SK-N-SH (cell line): ENCODE measurements around the gene C1orf159. TPM values are rescaled to one million over a fixed set of nuclear protein-coding genes. Genes with fewer than 3 reads are reported as not detected.

ENCODE experiments used
- CTCF ChIA-PET: fragments of 300-600, 350-600 bp; formaldehyde crosslinking; extraction: SDS; loops from one replicate; lab custom pipeline; 2021; lab: Yijun Ruan, JAX
- POLR2A ChIA-PET: fragments of 350-600 bp; sonication (Branson Sonifier 250); formaldehyde crosslinking; extraction: SDS; loops from one replicate; lab custom pipeline; 2020; ENCODE audit warnings: antibody characterized with exemption, inconsistent platforms; lab: Yijun Ruan, JAX
- DNase-seq: peaks from one replicate; pipeline ENCODE4 v3.0.0; 2012
- H2AFZ ChIP-seq: fragments of 200-600 bp; sonication (generic); 2 replicates; pipeline ENCODE4 v1.8.1; 2016; ENCODE audit warnings: antibody characterized with exemption, mild to moderate bottlenecking, low read depth
- H3F3A ChIP-seq: fragments of 200-600 bp; sonication (generic); replicated peaks from 2 replicates; pipeline ENCODE3; 2016; ENCODE audit warnings: antibody characterized with exemption, mild to moderate bottlenecking; ENCODE audit not compliant: insufficient read depth
- H3K27ac ChIP-seq, 2 experiments: fragments of 200-500 bp in 1 of 2; fragments of 200-600 bp in 1 of 2; sonication (Bioruptor generic) in 1 of 2; sonication (generic), shearing (Covaris generic) in 1 of 2; 2 replicates each; pipeline versions ENCODE4 v1.5.1 to v1.6.1; 2014 to 2016; ENCODE audit warnings: low read depth in 2 of 2, inconsistent platforms in 1 of 2, low read length in 1 of 2, mild to moderate bottlenecking in 1 of 2, mixed read lengths in 1 of 2
- H3K27me3 ChIP-seq: fragments of 200-600 bp; sonication (generic), shearing (Covaris generic); 2 replicates; pipeline ENCODE4 v1.6.1; 2016; ENCODE audit warnings: mixed run types; ENCODE audit not compliant: insufficient read depth
- H3K36me3 ChIP-seq, 2 experiments: fragments of 200-500 bp in 1 of 2; fragments of 200-600 bp in 1 of 2; sonication (Bioruptor generic) in 1 of 2; sonication (generic) in 1 of 2; replicated peaks in 1 of 2; 2 replicates each; pipeline versions ENCODE3 to v1.5.1; 2014 to 2016; ENCODE audit warnings: low read length in 1 of 2, mild to moderate bottlenecking in 1 of 2; ENCODE audit not compliant: insufficient read depth in 2 of 2, control insufficient read depth in 1 of 2
- H3K4me1 ChIP-seq, 2 experiments: fragments of 200-500 bp in 1 of 2; fragments of 200-600 bp in 1 of 2; sonication (Bioruptor generic) in 1 of 2; sonication (generic), shearing (Covaris generic) in 1 of 2; 2 replicates each; pipeline versions ENCODE4 v1.5.1 to v1.6.1; 2014 to 2016; ENCODE audit warnings: low read depth in 1 of 2, low read length in 1 of 2, mixed run types in 1 of 2; ENCODE audit not compliant: insufficient read depth in 2 of 2, control insufficient read depth in 1 of 2
- H3K4me2 ChIP-seq: fragments of 200-600 bp; sonication (generic), shearing (Covaris generic); 2 replicates; pipeline ENCODE4 v1.6.1; 2017; ENCODE audit warnings: mixed run types
- H3K4me3 ChIP-seq, 2 experiments: fragments of 200-500 bp in 1 of 2; fragments of 200-600 bp in 1 of 2; sonication (Bioruptor generic) in 1 of 2; sonication (generic), shearing (Covaris generic) in 1 of 2; 2 replicates each; pipeline versions ENCODE4 v1.5.1 to v1.8.1; 2014 to 2016; ENCODE audit warnings: low read depth in 2 of 2, inconsistent platforms in 1 of 2, low read length in 1 of 2, mild to moderate bottlenecking in 1 of 2, mixed read lengths in 1 of 2, moderate library complexity in 1 of 2
- H3K79me2 ChIP-seq: fragments of 200-600 bp; sonication (generic); 2 replicates; pipeline ENCODE4 v1.8.1; 2017; ENCODE audit warnings: mild to moderate bottlenecking; ENCODE audit not compliant: insufficient read depth
- H3K9ac ChIP-seq: fragments of 200-600 bp; sonication (generic); 2 replicates; pipeline ENCODE4 v1.6.1; 2017; ENCODE audit warnings: mixed run types
- H3K9me2 ChIP-seq: fragments of 200-600 bp; sonication (generic); 2 replicates; pipeline ENCODE4 v1.6.1; 2017; ENCODE audit warnings: mixed run types
- H3K9me3 ChIP-seq: fragments of 200-600 bp; sonication (generic); 2 replicates; pipeline ENCODE4 v1.6.1; 2017; ENCODE audit warnings: mixed run types, mild to moderate bottlenecking, moderate library complexity
- H4K20me1 ChIP-seq: fragments of 200-600 bp; sonication (generic); 2 replicates; pipeline ENCODE4 v1.6.1; 2017; ENCODE audit warnings: mild to moderate bottlenecking, mixed run types; ENCODE audit not compliant: insufficient read depth
- CHD2 ChIP-seq: fragments of 150-350 bp; IDR thresholded peaks from 2 replicates; pipeline ENCODE4 v1.6.1; 2018; ENCODE audit warnings: low read length; ENCODE audit not compliant: partially characterized antibody
- ELF1 ChIP-seq: IDR thresholded peaks from 2 replicates; pipeline ENCODE4 v1.4.0; 2012
- FOSL2 ChIP-seq: IDR thresholded peaks from 2 replicates; pipeline ENCODE4 v1.4.0; 2012; ENCODE audit warnings: low read depth, mild to moderate bottlenecking, moderate library complexity, borderline replicate concordance
- GABPA ChIP-seq: IDR thresholded peaks from 2 replicates; pipeline ENCODE4 v1.4.0; 2012; ENCODE audit warnings: low read depth, mild to moderate bottlenecking
- POLR2AphosphoS5 ChIP-seq: IDR thresholded peaks from 2 replicates; pipeline ENCODE4 v1.6.1; 2012; ENCODE audit warnings: low read depth, low read length
- RFX5 ChIP-seq: IDR thresholded peaks from 2 replicates; pipeline ENCODE4 v1.6.1; 2012; ENCODE audit warnings: mild to moderate bottlenecking, improper control_type of control experiment, low read length
- RXRA ChIP-seq: IDR thresholded peaks from 2 replicates; pipeline ENCODE4 v1.4.0; 2012; ENCODE audit warnings: low read depth, mild to moderate bottlenecking, borderline replicate concordance
- TEAD4 ChIP-seq: IDR thresholded peaks from 2 replicates; pipeline ENCODE4 v1.4.0; 2012; ENCODE audit warnings: mild to moderate bottlenecking, borderline replicate concordance; ENCODE audit not compliant: insufficient read depth
- YY1 ChIP-seq: IDR thresholded peaks from 2 replicates; pipeline ENCODE4 v1.4.0; 2012; ENCODE audit warnings: low read depth, mild to moderate bottlenecking
- WGBS: methylation state at CpG from one replicate; pipeline ENCODE4 v1.1.6; 2017; ENCODE audit warnings: low lambda C conversion rate; 5-methylcytosine and 5-hydroxymethylcytosine counted together
- polyA plus RNA-seq, 3 experiments: library from polyadenylated mRNA; depleted of rRNA; stranded (reverse); fragments of >200 nt; gene quantifications; 2 replicates each; pipeline ENCODE4 v1.2.3, GENCODE V29; 2012
- TF ChIP-seq, protein P1 (sequence below): IDR thresholded peaks from 2 replicates; pipeline ENCODE4 v1.6.1; 2012; ENCODE audit warnings: mild to moderate bottlenecking, low read depth, low read length, moderate library complexity
- TF ChIP-seq, protein P2 (sequence below): fragments of 200-600 bp; sonication (generic); IDR thresholded peaks from 2 replicates; pipeline ENCODE4 v1.6.1; 2017; ENCODE audit warnings: antibody characterized with exemption, mild to moderate bottlenecking, moderate library complexity
- TF ChIP-seq, protein P3 (sequence below): IDR thresholded peaks from 2 replicates; pipeline ENCODE4 v1.4.0; 2012; ENCODE audit warnings: low read depth

The C1orf159 gene
- polyA plus RNA-seq, 1 of the 3 experiments (the other 2 are of a cell fraction): 10.2 TPM

DNA sequence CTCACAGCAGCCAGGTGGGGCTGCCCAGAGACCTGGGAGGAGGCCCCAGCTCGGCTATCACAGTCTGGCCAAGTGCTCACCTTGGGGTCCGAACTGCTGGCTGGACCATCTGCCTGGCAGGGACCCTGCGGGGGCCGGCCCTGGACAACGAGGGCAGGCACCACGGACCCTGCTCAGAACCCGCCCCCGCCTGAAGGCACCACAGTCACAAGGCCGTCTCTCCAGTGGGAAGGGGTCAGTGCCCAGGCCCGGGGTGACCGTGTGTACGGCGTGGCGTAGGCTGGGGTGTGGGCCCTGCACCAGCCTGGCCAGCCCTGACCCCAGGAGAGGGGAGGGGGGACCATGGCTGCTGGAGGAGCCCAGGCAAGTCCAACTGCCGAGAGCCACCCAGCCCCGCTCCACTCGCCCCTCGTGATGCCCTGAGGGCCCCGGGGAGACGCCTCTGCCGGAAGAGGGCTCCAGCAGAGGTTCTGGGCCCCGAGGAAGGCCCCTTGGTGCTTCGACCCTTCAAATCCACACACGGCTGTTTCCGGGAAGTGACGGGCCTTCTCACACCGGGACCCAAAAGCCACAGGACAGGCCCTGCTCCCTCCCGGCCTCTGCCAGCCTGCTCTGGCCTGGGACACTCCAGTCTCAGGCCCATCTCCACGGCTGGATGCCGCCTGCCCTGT is 30.6 kb downstream of the C1orf159 start:
- ChIA-PET POLR2A (no interaction called here), CTCF (no interaction called here)
- WGBS: 98% methylated on average over 14 of the region's 30 CpGs
- DNase-seq: peak; percentile 26
- Histone ChIP-seq H3K9ac (no peak overlapping the region), H3K36me3 (no peaks in the 10 kb centered on the region), H3K4me2 (no peak overlapping the region), H3K27ac (no peak overlapping the region), H3K4me1 (peaks cover 0 to 8% of the 10 kb centered on the region in 2 experiments; a peak in 1 of 4 replicates), H4K20me1 (no peaks in the 10 kb centered on the region), H3K9me3 (no peaks in the 10 kb centered on the region), H3K9me2 (no peaks in the 10 kb centered on the region), H3K4me3 (no peak overlapping the region), H2AFZ (no peak overlapping the region), H3F3A (no peaks in the 10 kb centered on the region), H3K27me3 (no peaks in the 10 kb centered on the region), H3K79me2 (no peaks in the 10 kb centered on the region)
- TF ChIP-seq CHD2 (no peak), RFX5 (no peak), GABPA (no peak), YY1 (no peak)
- TF ChIP-seq, protein P1, sequence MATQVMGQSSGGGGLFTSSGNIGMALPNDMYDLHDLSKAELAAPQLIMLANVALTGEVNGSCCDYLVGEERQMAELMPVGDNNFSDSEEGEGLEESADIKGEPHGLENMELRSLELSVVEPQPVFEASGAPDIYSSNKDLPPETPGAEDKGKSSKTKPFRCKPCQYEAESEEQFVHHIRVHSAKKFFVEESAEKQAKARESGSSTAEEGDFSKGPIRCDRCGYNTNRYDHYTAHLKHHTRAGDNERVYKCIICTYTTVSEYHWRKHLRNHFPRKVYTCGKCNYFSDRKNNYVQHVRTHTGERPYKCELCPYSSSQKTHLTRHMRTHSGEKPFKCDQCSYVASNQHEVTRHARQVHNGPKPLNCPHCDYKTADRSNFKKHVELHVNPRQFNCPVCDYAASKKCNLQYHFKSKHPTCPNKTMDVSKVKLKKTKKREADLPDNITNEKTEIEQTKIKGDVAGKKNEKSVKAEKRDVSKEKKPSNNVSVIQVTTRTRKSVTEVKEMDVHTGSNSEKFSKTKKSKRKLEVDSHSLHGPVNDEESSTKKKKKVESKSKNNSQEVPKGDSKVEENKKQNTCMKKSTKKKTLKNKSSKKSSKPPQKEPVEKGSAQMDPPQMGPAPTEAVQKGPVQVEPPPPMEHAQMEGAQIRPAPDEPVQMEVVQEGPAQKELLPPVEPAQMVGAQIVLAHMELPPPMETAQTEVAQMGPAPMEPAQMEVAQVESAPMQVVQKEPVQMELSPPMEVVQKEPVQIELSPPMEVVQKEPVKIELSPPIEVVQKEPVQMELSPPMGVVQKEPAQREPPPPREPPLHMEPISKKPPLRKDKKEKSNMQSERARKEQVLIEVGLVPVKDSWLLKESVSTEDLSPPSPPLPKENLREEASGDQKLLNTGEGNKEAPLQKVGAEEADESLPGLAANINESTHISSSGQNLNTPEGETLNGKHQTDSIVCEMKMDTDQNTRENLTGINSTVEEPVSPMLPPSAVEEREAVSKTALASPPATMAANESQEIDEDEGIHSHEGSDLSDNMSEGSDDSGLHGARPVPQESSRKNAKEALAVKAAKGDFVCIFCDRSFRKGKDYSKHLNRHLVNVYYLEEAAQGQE: no peak

DNA sequence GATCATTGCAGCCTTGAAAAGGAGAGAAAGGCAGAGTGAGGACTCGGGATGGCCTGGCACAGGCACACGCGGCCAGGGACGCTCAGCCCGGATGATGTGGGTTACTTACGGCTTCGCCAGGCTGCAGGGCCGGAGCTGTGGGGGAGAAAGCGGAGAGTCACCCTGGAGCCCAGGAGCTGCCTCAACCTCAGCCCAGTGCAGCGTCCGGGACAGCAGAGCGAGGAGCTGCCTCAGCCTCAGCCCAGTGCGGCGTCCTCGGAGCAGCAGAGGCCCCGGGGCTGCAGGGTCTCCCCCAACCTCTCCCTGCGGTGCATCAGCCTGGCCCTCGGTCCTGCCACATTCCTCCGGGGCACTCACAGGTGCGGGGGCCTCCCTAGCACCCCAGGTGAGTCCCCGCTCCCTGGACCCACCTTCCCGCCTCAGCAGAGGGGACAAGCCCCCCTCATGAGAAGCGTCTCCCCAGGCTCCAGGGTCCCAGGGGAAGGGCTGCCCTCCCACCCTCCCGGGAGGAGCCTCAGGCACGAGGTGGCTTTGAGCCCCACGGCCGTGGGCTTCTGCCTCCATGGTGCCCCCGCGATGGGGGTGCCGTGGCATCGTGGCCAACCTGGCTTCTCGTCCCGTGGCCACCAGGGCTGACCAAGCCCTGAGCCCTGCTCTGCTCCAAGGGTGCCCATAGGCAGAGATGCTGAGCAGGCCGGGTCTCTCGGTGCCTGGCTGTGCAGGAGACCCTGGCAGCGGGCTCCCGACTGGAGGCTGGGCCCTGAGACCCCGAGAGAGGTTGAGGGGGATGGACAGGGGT is 31.3 kb downstream of the C1orf159 start:
- H2AFZ ChIP-seq: no peak overlapping the region
- 97% methylated on average over 10 of the region's 38 CpGs for WGBS
- ChIA-PET POLR2A (no interaction called here), CTCF (interaction anchor here (1.5 kb wide), 1 partner anchor 26 kb away, joined by 4 read pairs; no protein-coding TSS in a partner anchor)
- H3K9me3 ChIP-seq: no peaks in the 10 kb centered on the region
- no peaks in the 10 kb centered on the region for H3K9me2 ChIP-seq
- H4K20me1 ChIP-seq: no peaks in the 10 kb centered on the region
- H3K4me2 ChIP-seq: no peak overlapping the region
- no peak overlapping the region for H3K27ac ChIP-seq
- H3K36me3 ChIP-seq: no peaks in the 10 kb centered on the region
- H3K4me1 ChIP-seq: peaks cover 2 to 14% of the 10 kb centered on the region in 2 experiments; a peak in 2 of 4 replicates
- no peaks in the 10 kb centered on the region for H3K79me2 ChIP-seq
- no peaks in the 10 kb centered on the region for H3F3A ChIP-seq
- H3K9ac ChIP-seq: no peak overlapping the region
- TF ChIP-seq CHD2 (no peak), POLR2AphosphoS5 (no peak), RFX5 (no peak), RXRA (no peak), ELF1 (no peak), TEAD4 (no peak), FOSL2 (no peak), GABPA (no peak)
- TF ChIP-seq, protein P1: no peak
- TF ChIP-seq, protein P2, sequence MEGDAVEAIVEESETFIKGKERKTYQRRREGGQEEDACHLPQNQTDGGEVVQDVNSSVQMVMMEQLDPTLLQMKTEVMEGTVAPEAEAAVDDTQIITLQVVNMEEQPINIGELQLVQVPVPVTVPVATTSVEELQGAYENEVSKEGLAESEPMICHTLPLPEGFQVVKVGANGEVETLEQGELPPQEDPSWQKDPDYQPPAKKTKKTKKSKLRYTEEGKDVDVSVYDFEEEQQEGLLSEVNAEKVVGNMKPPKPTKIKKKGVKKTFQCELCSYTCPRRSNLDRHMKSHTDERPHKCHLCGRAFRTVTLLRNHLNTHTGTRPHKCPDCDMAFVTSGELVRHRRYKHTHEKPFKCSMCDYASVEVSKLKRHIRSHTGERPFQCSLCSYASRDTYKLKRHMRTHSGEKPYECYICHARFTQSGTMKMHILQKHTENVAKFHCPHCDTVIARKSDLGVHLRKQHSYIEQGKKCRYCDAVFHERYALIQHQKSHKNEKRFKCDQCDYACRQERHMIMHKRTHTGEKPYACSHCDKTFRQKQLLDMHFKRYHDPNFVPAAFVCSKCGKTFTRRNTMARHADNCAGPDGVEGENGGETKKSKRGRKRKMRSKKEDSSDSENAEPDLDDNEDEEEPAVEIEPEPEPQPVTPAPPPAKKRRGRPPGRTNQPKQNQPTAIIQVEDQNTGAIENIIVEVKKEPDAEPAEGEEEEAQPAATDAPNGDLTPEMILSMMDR: no peak
- TF ChIP-seq, protein P3, sequence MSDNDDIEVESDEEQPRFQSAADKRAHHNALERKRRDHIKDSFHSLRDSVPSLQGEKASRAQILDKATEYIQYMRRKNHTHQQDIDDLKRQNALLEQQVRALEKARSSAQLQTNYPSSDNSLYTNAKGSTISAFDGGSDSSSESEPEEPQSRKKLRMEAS: no peak
- peak; percentile 13 for DNase-seq
- H3K27me3 ChIP-seq: no peaks in the 10 kb centered on the region
- no peak overlapping the region for H3K4me3 ChIP-seq
